ENCODE results near the gene CISH.

CISH gene, protein sequence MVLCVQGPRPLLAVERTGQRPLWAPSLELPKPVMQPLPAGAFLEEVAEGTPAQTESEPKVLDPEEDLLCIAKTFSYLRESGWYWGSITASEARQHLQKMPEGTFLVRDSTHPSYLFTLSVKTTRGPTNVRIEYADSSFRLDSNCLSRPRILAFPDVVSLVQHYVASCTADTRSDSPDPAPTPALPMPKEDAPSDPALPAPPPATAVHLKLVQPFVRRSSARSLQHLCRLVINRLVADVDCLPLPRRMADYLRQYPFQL

GRCh38 chr3:50611464-50612233, at the start of gene CISH:
CISH (minus strand) TSS chr3:50611774; CDS start chr3:50611650, 124 bp downstream.
- DNase-seq = peak; percentile 41

GRCh38 chr3:50660386-50660785, 48.8 kb upstream of the CISH start:
- no peak for DNase-seq

DNA sequence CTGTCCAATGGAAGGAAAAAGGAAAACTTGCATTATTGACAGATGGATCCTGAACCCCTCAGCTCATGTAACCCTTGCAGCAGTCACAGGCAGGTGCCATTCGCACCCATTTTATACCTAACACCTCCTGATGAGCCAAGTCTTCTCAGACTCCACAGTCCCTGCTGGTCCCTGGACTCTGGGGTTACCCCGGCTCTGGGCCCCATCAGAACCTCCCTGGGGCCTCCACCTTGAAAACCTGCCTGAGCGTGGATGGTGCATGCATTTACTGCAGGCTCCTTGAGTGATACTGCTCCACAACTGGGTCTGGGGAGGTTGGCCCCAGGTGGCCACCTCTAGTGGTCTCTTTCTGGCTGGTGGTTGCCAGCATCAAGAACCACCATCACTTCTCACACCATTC, 47.3 kb upstream of the CISH start:
- no peak for DNase-seq

- no peak for DNase-seq
Measured at GRCh38 chr3:50658416-50658815, 46.8 kb upstream of the CISH start.

DNA sequence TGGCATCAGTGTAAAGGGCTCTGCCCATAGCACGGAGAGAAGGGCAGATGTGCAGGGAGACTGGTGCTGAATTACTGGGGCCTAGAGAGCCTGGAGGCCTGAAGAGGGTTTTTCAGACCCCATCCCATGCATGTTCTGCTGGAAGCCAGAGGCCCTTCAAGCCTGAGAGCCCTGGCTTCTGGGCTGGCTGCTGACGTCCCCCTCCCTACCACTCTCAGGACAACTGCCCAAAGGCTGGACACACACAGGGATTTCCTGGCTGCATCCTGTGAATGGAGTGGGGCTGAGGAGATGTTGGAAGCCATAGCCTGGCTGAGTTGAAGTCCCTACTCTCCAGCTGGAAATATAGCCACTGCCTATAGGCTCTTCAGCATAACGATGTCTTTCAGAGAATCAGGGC, 46.2 kb upstream of the CISH start:
- DNase-seq = no peak

- no peak for DNase-seq
Measured at GRCh38 chr3:50657407-50657806, 45.8 kb upstream of the CISH start.

GRCh38 chr3:50656417-50657195, 45.0 kb upstream of the CISH start:
- no peak for DNase-seq

- no peak for DNase-seq
Measured at GRCh38 chr3:50655009-50655830, 43.6 kb upstream of the CISH start.

DNA sequence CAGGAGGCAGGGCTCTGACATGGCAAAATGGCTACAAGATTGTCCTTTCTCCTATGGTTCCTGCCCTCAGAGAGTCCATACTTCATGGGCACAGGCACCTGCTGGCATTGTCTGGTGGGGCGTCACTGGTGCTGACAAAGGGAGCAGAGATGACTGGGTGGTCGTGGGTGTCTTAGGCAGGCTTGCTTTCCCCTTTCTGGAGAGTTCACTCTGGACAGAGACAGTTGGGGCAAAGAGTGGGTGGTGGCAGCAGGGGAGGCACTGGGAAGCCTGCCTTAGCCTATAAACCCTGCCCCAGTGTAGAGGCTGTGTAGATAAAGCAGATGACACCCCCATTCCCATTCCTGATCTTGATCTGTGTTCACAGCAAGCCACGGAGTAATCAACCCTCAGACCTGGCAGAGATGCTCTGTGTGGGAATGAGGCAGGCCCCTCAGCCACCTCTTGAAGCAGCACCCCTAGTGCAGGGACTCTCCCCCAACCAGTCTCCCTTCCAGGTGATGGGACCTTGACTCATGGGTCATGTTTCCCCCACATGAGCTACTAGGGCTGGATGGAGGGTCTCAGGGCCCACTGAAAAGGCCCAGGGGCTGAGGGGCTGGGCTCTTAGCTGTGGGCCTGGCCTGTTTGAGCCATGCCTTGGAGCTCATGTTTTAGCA, 42.5 kb upstream of the CISH start:
- DNase-seq = no peak

DNA sequence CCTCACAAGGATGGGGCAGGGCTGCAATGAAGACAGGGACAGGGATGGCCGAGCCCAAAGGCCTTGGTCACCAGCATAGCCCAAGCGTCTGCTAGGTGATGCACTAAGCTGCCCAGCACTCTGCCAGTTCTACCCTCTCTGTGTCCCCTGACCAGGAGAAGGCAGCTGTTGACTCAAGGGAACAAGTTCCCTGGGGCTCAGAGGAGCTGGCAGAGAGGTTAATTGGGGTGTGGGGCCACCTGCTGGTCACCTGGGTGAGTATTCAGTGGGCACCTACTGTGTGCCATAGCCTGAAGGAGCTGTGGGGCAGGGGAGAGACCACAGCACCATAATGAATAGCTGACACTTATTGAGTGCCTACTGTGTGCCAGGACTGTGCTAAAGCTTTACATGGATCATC, 41.1 kb upstream of the CISH start:
- no peak for DNase-seq

- DNase-seq = no peak
Measured at GRCh38 chr3:50651920-50652529, 40.5 kb upstream of the CISH start.

- DNase-seq = no peak
Measured at GRCh38 chr3:50651445-50651844, 39.9 kb upstream of the CISH start.

DNA sequence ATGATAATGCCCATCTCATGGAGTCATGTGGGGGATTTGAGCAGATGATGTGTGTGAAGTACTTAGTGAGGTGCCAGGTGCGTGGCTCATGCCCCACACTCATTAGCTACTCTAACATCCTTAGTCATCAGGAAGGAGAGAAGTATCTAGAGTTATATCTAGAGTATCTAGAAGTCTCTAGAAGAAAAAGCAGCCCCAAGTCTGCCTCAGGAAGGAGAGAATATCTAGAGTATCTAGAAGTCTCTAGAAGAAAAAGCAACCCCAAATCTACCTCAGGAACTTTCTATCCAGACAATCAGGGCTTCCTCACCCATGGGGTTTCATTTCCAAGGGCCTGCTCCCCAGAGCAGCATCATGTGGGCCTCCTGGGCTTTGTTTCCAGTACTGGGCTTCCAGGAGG, 38.4 kb upstream of the CISH start:
- DNase-seq = no peak

DNA sequence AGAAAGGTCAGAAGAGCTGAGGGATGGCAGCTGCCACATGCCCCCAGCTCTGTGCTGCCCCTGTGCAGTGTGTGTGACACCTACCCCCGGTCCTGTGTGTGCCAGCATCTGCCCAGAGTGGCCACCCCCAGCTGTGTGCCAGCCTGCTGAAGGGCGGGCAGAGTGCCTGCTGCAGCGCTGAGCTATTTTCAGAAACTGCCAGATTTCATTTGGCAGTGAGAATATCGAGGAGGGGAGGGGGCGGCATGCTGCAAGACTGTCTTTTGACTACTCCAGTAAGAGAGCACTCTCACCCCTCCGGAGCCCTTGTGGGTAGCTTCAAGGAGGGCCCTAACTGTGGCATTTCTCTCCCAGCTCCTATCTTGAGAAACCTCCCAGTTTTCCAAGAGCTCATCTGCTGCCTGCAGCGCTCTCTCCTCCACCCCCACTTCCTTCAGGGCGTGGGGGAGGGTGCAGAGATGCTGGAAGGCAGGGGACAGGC, 37.9 kb upstream of the CISH start:
- no peak for DNase-seq

- no peak for DNase-seq
Measured at GRCh38 chr3:50648944-50649343, 37.4 kb upstream of the CISH start.

DNA sequence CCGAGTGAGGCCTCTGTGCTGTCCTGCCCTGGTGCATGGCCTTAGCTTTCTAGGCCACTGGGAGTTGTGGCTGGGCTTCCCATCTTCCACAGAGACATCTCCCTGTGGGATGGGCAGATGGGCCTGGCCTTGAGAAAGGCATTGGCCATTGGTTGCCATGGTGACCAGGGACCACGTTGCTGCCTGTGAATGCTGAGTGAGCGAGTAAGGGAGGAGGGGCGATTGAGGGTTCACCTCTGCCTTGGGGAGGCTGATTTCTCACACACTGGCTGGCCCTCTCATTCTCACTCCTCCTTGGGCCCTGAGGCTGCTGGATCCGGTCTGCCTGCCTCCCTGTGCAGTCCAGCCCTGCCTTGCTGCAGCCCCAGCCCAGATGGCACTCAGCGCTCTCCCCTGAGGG, 36.7 kb upstream of the CISH start:
- DNase-seq = no peak

GRCh38 chr3:50645378-50645777, 33.8 kb upstream of the CISH start:
- no peak for DNase-seq

DNA sequence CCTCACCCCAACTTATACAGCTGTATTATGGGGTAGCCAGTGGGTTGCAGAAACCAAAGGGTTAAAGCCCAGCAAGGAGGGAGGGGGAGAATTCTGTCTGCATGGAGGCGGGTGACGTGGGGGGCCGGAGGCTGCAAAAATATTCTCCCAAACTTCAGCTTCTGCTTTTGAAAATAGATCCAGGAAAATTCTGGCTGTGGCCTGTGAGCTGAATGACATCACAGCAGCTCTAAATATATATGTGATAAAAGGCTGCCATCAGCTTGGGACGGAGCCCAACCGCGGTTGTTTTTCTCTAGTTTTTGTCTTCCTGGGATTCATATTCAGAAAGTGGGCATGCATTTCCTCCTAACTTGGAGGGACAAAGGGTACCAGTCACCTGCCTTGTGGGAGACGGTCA, 33.0 kb upstream of the CISH start:
- DNase-seq = no peak

DNA sequence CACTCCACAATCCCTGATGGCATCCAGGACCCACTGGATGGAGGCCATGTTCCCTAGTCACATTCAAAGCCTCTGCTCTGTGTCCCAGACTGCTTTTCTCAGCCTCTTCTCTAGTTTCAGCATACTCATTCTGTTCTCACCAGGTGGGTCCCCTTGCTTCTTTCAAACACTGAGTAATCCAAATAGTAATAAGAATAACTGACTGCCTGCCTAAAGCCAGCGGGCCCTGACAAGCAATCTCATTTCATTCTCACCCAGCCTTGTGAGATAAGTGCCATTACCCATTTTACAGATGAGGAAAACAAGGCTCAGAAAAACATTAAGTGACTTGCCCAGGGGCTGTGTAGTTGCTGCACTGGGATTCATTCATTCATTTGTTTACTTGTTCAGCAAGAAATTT, 30.8 kb upstream of the CISH start:
- DNase-seq = no peak

DNA sequence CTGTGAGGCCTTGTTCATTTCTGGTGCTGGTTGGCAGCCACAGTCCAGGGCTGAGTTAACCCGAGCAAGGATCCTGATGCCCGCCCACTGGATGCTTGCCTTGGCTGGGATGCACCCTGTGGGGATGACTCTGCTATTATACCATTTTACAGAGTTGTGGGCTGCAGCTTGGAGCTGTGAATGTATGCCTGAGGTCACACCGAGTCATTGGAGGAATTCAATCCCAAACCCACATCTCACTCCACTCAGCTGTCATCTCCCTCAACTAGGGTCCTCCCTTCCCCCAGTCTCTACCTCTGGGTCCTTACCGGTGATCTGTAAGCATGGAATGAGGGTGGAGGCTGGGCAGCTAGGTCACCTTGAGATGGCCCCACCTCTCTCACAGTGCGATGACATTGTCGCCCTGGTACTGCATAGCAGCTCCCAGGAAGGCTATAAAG, 27.5 kb upstream of the CISH start:
- no peak for DNase-seq

- DNase-seq = no peak
Measured at GRCh38 chr3:50637945-50638344, 26.4 kb upstream of the CISH start.

GRCh38 chr3:50637011-50637410, 25.4 kb upstream of the CISH start:
- DNase-seq = no peak

Data from NCI-H1105 (cell line).